GM12878 (cell line): ENCODE results near the gene NXF3.

Experiments
- POLR2A ChIP-seq: IDR thresholded peaks from 2 replicates; pipeline ENCODE4 v1.6.1; 2011; ENCODE audit warnings: low read depth, mild to moderate bottlenecking, low read length
- POLR2AphosphoS5 ChIP-seq: IDR thresholded peaks from 2 replicates; pipeline ENCODE4 v1.6.1; 2011; ENCODE audit warnings: mild to moderate bottlenecking, low read length, inconsistent platforms
- TF ChIP-seq, protein P1 (sequence below), 3 experiments: IDR thresholded peaks in 2 of 3; conservative IDR thresholded peaks in 1 of 3; 2 replicates each; pipeline ENCODE4 v1.5.1; 2011; ENCODE audit warnings: low read depth in 3 of 3, low read length in 3 of 3, mild to moderate bottlenecking in 3 of 3, control low read depth in 2 of 3, moderate library complexity in 2 of 3, inconsistent platforms in 1 of 3, mixed read lengths in 1 of 3; ENCODE audit not compliant: control insufficient read depth in 2 of 3, insufficient read depth in 1 of 3; ENCODE audit errors: extremely low read depth in 1 of 3

DNA sequence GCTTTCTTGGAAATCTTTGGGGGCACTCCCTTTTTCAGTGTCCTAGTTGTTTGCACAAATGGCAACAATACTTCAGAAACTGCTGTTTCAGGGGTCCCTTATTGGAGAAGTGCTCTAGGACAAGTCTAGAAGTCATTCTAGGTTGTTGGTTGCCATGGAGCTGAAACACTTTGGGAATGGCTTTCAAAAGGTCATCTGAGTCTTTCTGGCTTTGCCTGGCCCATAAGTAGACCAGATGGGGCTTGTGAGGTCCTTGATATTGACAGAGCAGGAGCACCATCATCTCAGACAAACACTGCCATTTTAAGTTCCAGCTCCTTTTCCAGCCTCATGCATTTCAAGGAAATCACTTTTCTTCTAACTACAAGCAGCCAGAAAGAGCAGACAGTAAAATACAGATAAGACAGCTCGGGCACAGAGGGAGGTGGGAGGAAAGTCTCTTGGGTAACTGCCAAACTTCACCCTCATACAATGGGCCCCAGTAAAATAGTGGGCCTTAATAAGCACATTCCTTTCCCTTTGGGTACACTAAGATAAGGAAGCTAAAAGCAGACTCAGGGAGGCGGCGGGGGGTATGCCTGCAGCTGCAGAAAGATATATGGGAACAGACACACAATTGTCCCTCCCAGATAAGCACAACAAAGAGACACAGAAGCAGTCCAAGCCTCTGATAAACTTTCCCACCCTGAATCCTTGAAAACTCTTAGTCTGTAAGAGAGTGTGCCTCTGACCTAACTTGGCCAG is 8.5 kb upstream of the NXF3 start:
- TF ChIP-seq, protein P1, sequence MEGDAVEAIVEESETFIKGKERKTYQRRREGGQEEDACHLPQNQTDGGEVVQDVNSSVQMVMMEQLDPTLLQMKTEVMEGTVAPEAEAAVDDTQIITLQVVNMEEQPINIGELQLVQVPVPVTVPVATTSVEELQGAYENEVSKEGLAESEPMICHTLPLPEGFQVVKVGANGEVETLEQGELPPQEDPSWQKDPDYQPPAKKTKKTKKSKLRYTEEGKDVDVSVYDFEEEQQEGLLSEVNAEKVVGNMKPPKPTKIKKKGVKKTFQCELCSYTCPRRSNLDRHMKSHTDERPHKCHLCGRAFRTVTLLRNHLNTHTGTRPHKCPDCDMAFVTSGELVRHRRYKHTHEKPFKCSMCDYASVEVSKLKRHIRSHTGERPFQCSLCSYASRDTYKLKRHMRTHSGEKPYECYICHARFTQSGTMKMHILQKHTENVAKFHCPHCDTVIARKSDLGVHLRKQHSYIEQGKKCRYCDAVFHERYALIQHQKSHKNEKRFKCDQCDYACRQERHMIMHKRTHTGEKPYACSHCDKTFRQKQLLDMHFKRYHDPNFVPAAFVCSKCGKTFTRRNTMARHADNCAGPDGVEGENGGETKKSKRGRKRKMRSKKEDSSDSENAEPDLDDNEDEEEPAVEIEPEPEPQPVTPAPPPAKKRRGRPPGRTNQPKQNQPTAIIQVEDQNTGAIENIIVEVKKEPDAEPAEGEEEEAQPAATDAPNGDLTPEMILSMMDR (IDR thresholded peaks at IDR 0.05 in 2 of 3, conservative IDR thresholded peaks at IDR 0.05 in 1 of 3; ENCODE audit: control insufficient read depth in 2 of 3, extremely low read depth in 1 of 3, insufficient read depth in 1 of 3, low read depth in 3 of 3, low read length in 3 of 3) = no peak
- TF ChIP-seq POLR2A (no peak), POLR2AphosphoS5 (no peak)
